H1 (cell line): ENCODE measurements around the gene MRTFB. TPM values are rescaled to one million over a fixed set of nuclear protein-coding genes. Genes with fewer than 3 reads are reported as not detected.

Source experiments
- ATF3 ChIP-seq: IDR thresholded peaks from 2 replicates; pipeline ENCODE4 v1.6.1; 2011; ENCODE audit warnings: low read depth, mild to moderate bottlenecking, low read length; ENCODE audit not compliant: insufficient read depth
- CEBPB ChIP-seq: IDR thresholded peaks from 2 replicates; pipeline ENCODE4 v1.6.1; 2012; ENCODE audit warnings: low read depth, low read length
- CHD7 ChIP-seq: fragments of 300-600 bp; sonication (generic); IDR thresholded peaks from 2 replicates; pipeline ENCODE4 v1.7.1; 2012; ENCODE audit warnings: low read length, moderate library complexity, mild to moderate bottlenecking, inconsistent platforms; ENCODE audit not compliant: insufficient replicate concordance
- HDAC6 ChIP-seq: IDR thresholded peaks from one replicate; pipeline ENCODE4 v1.7.1; 2012; ENCODE audit warnings: low read depth, mild to moderate bottlenecking, inconsistent platforms, low read length, moderate library complexity
- KDM5A ChIP-seq: fragments of 200-600 bp; IDR thresholded peaks from 2 replicates; pipeline ENCODE4 v1.7.1; 2012; ENCODE audit warnings: mild to moderate bottlenecking, low read length, inconsistent platforms, mixed read lengths
- RAD21 ChIP-seq, 2 experiments: IDR thresholded peaks in 1 of 2; conservative IDR thresholded peaks in 1 of 2; 2 replicates each; pipeline ENCODE4 v1.6.1; 2011; ENCODE audit warnings: low read depth in 2 of 2, low read length in 2 of 2, improper control_type of control experiment in 1 of 2, inconsistent platforms in 1 of 2, mild to moderate bottlenecking in 1 of 2, moderate library complexity in 1 of 2
- SUZ12 ChIP-seq: fragments of 200-600 bp; sonication (generic); IDR thresholded peaks from 2 replicates; pipeline ENCODE4 v1.6.1; 2012; ENCODE audit warnings: mild to moderate bottlenecking, inconsistent platforms, low read length, moderate library complexity, mixed read lengths
- polyA plus RNA-seq, 7 experiments: library from polyadenylated mRNA; depleted of rRNA in 3 of 7; stranded (reverse) in 5 of 7; unstranded in 2 of 7; fragments of >200 nt in 5 of 7; fragments of 200-250 nt in 2 of 7; gene quantifications; 1 replicate in 5 of 7; 2 replicates in 1 of 7; 4 replicates in 1 of 7; pipeline versions ENCODE4 v1.2.1 to v1.2.3, GENCODE V29; 2011 to 2013; ENCODE audit warnings: missing spikeins in 2 of 7, mixed read lengths in 2 of 7
- total RNA-seq: library from RNA; stranded (reverse); fragmentation: NEBNext Ultra II Directional; extraction: Animal tissue kit (Norgen Biotek cat#: 25700); gene quantifications from 2 replicates; pipeline ENCODE4 v1.2.1, GENCODE V29; 2021

Gene MRTFB
- total and polyA plus RNA-seq, 2 of the 8 experiments (the other 6 are each of a cell fraction or from before 2014, with no cell fraction given), result 13.5 to 34.9 TPM

GRCh38 chr16:14314116-14314515 is 243.0 kb downstream of the MRTFB start (continued):
- TF ChIP-seq CHD7 (no peak), CEBPB (no peak), KDM5A (no peak), ATF3 (no peak), HDAC6 (no peak), SUZ12 (no peak), RAD21 (IDR thresholded peaks at IDR 0.05 in 1 of 2, conservative IDR thresholded peaks at IDR 0.05 in 1 of 2; ENCODE audit: low read depth in 2 of 2, low read length in 2 of 2) (no peak)
- TF ChIP-seq, all 59 proteins: peak for 0
